HL-60 (cell line): ENCODE results near the gene LGR4.
"Not testable (repeated sequence)": the region's sequence is repeated elsewhere in the genome, so short reads cannot be mapped to it uniquely, and the experiment has no call there.

ENCODE experiments used
- DNase-seq, 2 experiments: peaks; one replicate each; pipeline ENCODE4 v3.0.0-alpha.2; 2010 to 2020; ENCODE audit warnings: low read depth in 1 of 2, low spot score in 1 of 2
- H3K27ac ChIP-seq: fragments of 250-450 bp; sonication (Bioruptor Pico); replicated peaks from 2 replicates; pipeline ENCODE4 v1.5.1; 2020; ENCODE audit warnings: mild to moderate bottlenecking, moderate library complexity
- H3K27me3 ChIP-seq: fragments of 250-450 bp; sonication (Bioruptor Pico); 2 replicates; pipeline ENCODE4 v1.5.1; 2021; ENCODE audit warnings: mild to moderate bottlenecking, moderate library complexity; ENCODE audit not compliant: insufficient read depth, poor library complexity, severe bottlenecking
- H3K4me3 ChIP-seq: replicated peaks from 2 replicates; pipeline ENCODE4 v1.5.1; 2011; ENCODE audit warnings: mild to moderate bottlenecking, control low read depth, low read length; ENCODE audit not compliant: insufficient read depth
- CTCF ChIP-seq: IDR thresholded peaks from one replicate; pipeline ENCODE4 v1.5.1; 2011; ENCODE audit warnings: low read length, control low read depth, inconsistent platforms; ENCODE audit not compliant: insufficient read depth
- GABPA ChIP-seq: IDR thresholded peaks from 2 replicates; pipeline ENCODE4 v1.6.1; 2012; ENCODE audit warnings: low read depth
- POLR2AphosphoS5 ChIP-seq: IDR thresholded peaks from 2 replicates; pipeline ENCODE4 v1.6.1; 2012; ENCODE audit warnings: low read depth
- REST ChIP-seq: IDR thresholded peaks from 2 replicates; pipeline ENCODE4 v1.6.1; 2012; ENCODE audit warnings: low read depth; ENCODE audit not compliant: insufficient replicate concordance
- SPI1 ChIP-seq: IDR thresholded peaks from 2 replicates; pipeline ENCODE4 v1.6.1; 2012; ENCODE audit warnings: low read depth, mild to moderate bottlenecking, borderline replicate concordance
- long read RNA-seq: library from polyadenylated mRNA; unstranded; transcript quantifications from one replicate; pipeline ENCODE4 v2.0.0, GENCODE V29; 2020

The LGR4 gene
- long read RNA-seq: 0 reads

- TF ChIP-seq SPI1 (no peak), REST (no peak), GABPA (no peak), CTCF (no peak), POLR2AphosphoS5 (no peak)
- peak; percentile 55 to 59 for DNase-seq
- Histone ChIP-seq H3K4me3 (peak within 1 kb of the TSS; percentile 69), H3K27me3 (peaks cover 12% of the 10 kb centered on the region), H3K27ac (no peak within 1 kb of the TSS)
These were observed at the start of gene LGR4 for GRCh38 chr11:27472398-27473016. LGR4 (minus strand) TSS chr11:27472790; CDS start chr11:27472302, 488 bp downstream.

GRCh38 chr11:27520226-27520625 is 47.6 kb upstream of the LGR4 start:
- Histone ChIP-seq H3K27me3 (no peaks in the 10 kb centered on the region), H3K27ac (no peak overlapping the region), H3K4me3 (no peak overlapping the region)
- no peak for DNase-seq
- TF ChIP-seq SPI1 (no peak), REST (no peak), POLR2AphosphoS5 (no peak), GABPA (no peak), CTCF (no peak)

GRCh38 chr11:27518518-27518917 is 45.9 kb upstream of the LGR4 start:
- TF ChIP-seq REST (no peak), CTCF (no peak), SPI1 (no peak), GABPA (no peak), POLR2AphosphoS5 (no peak)
- DNase-seq: no peak
- no peak overlapping the region for H3K27ac ChIP-seq
- no peaks in the 10 kb centered on the region for H3K27me3 ChIP-seq
- H3K4me3 ChIP-seq: no peak overlapping the region

- H3K27me3 ChIP-seq: not testable (repeated sequence)
These were observed 44.9 kb upstream of the LGR4 start for GRCh38 chr11:27517490-27517889.

More at GRCh38 chr11:27517490-27517889, 44.9 kb upstream of the LGR4 start:
- not testable (repeated sequence) for DNase-seq, H3K4me3 ChIP-seq, H3K27ac ChIP-seq
